SU-DHL-6 (cell line): ENCODE measurements around the gene SLC26A6.

ENCODE experiments used
- H2AFZ ChIP-seq: fragments of 200-600 bp; sonication (generic); 2 replicates; pipeline ENCODE4 v1.6.1; 2014; ENCODE audit warnings: low read depth, mild to moderate bottlenecking, moderate library complexity, mixed read lengths, antibody characterized with exemption, low read length; ENCODE audit not compliant: severe bottlenecking
- H3F3A ChIP-seq: fragments of 200-600 bp; shearing (Covaris generic); 2 replicates; pipeline ENCODE4 v1.6.0; 2016; ENCODE audit warnings: antibody characterized with exemption, mild to moderate bottlenecking; ENCODE audit not compliant: insufficient read depth
- H3K27ac ChIP-seq: fragments of 200-600 bp; sonication (generic); 2 replicates; pipeline ENCODE4 v1.5.1; 2016; ENCODE audit warnings: low read depth, mild to moderate bottlenecking, low read length, moderate library complexity, mixed read lengths
- H3K27me3 ChIP-seq: fragments of 200-600 bp; sonication (generic), shearing (Covaris generic); 2 replicates; pipeline ENCODE4 v1.6.0; 2014; ENCODE audit warnings: mild to moderate bottlenecking, low read length
- H3K36me3 ChIP-seq: fragments of 200-600 bp; sonication (generic); 2 replicates; pipeline ENCODE4 v1.6.1; 2014; ENCODE audit warnings: mild to moderate bottlenecking, low read length, mixed read lengths
- H3K4me2 ChIP-seq: fragments of 300-600, 200-600 bp; shearing (Covaris generic), sonication (generic); 2 replicates; pipeline ENCODE4 v1.6.0; 2014; ENCODE audit warnings: low read length, low read depth, mild to moderate bottlenecking; ENCODE audit not compliant: poor library complexity, severe bottlenecking
- H3K4me3 ChIP-seq: fragments of 200-600 bp; sonication (generic); 2 replicates; pipeline ENCODE4 v1.5.1; 2014; ENCODE audit warnings: antibody characterized with exemption, low read length, mild to moderate bottlenecking, mixed read lengths; ENCODE audit not compliant: insufficient read depth, poor library complexity, severe bottlenecking
- H3K79me2 ChIP-seq: fragments of 200-600 bp; sonication (generic); 2 replicates; pipeline ENCODE4 v1.6.1; 2014; ENCODE audit warnings: mild to moderate bottlenecking, low read length, moderate library complexity; ENCODE audit not compliant: insufficient read depth
- H3K9ac ChIP-seq: fragments of 200-600 bp; sonication (generic); 2 replicates; pipeline ENCODE4 v1.7.0; 2014; ENCODE audit warnings: mild to moderate bottlenecking, low read length
- H3K9me2 ChIP-seq: fragments of 200-600 bp; sonication (generic); replicated peaks from 2 replicates; pipeline ENCODE4 v1.6.1; 2014; ENCODE audit warnings: low read length; ENCODE audit not compliant: insufficient read depth
- H3K9me3 ChIP-seq: fragments of 200-600 bp; sonication (generic); 2 replicates; pipeline ENCODE4 v1.6.1; 2014; ENCODE audit warnings: low read length, mixed read lengths; ENCODE audit not compliant: insufficient read depth
- H4K20me1 ChIP-seq: fragments of 200-600 bp; sonication (generic); 2 replicates; pipeline ENCODE4 v1.6.1; 2014; ENCODE audit warnings: low read depth, mild to moderate bottlenecking, antibody characterized with exemption, low read length, moderate library complexity, mixed read lengths
- EZH2phosphoT487 ChIP-seq: fragments of 200-600 bp; sonication (generic), shearing (Covaris generic); conservative IDR thresholded peaks from 2 replicates; pipeline ENCODE4 v1.6.1; 2018; ENCODE audit warnings: mild to moderate bottlenecking, antibody characterized with exemption, low read length, moderate library complexity, mixed read lengths
- TF ChIP-seq, protein P1 (sequence below): fragments of 200-600 bp; sonication (generic); IDR thresholded peaks from one replicate; pipeline ENCODE4 v1.5.1; 2017; ENCODE audit warnings: antibody characterized with exemption, mild to moderate bottlenecking, low read length, moderate library complexity; ENCODE audit not compliant: insufficient read depth, poor library complexity, severe bottlenecking

SLC26A6 gene

DNA sequence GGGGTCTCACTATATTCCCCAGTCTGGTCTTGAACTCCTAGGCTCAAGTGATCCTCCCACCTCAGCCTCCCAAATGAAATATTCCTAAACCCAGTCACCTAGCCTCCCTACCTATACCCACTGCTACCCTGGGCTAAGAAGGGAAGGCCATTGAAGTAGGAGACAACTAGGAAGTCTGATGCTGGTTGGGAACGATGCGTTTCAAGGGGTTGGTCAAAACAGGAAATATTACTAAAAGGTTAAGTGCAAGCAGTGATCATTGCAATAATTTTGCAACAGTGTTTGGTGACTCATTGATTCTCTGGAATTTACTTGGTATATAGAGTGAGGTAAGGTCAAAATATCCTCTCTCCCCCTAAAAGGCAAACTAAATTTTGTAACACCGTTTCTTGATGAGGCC lies 21.2 kb downstream of the SLC26A6 start:
- H4K20me1 ChIP-seq, result no peaks in the 10 kb centered on the region
- no peak overlapping the region for H3K4me2 ChIP-seq
- peaks cover 2% of the 10 kb centered on the region; the same call in 1 of the 2 replicates for H3K79me2 ChIP-seq
- H3K9ac ChIP-seq, result no peak overlapping the region
- TF ChIP-seq, protein P1, sequence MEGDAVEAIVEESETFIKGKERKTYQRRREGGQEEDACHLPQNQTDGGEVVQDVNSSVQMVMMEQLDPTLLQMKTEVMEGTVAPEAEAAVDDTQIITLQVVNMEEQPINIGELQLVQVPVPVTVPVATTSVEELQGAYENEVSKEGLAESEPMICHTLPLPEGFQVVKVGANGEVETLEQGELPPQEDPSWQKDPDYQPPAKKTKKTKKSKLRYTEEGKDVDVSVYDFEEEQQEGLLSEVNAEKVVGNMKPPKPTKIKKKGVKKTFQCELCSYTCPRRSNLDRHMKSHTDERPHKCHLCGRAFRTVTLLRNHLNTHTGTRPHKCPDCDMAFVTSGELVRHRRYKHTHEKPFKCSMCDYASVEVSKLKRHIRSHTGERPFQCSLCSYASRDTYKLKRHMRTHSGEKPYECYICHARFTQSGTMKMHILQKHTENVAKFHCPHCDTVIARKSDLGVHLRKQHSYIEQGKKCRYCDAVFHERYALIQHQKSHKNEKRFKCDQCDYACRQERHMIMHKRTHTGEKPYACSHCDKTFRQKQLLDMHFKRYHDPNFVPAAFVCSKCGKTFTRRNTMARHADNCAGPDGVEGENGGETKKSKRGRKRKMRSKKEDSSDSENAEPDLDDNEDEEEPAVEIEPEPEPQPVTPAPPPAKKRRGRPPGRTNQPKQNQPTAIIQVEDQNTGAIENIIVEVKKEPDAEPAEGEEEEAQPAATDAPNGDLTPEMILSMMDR, result no peak
- H3K27me3 ChIP-seq, result no peaks in the 10 kb centered on the region
- peaks cover 11% of the 10 kb centered on the region; the same call in 1 of the 2 replicates for H3K9me3 ChIP-seq
- no peak overlapping the region for H2AFZ ChIP-seq
- no peaks in the 10 kb centered on the region for H3K9me2 ChIP-seq
- H3K4me3 ChIP-seq, result no peak overlapping the region
- H3K27ac ChIP-seq, result no peak overlapping the region
- no peaks in the 10 kb centered on the region for H3F3A ChIP-seq
- no peaks in the 10 kb centered on the region for H3K36me3 ChIP-seq

DNA sequence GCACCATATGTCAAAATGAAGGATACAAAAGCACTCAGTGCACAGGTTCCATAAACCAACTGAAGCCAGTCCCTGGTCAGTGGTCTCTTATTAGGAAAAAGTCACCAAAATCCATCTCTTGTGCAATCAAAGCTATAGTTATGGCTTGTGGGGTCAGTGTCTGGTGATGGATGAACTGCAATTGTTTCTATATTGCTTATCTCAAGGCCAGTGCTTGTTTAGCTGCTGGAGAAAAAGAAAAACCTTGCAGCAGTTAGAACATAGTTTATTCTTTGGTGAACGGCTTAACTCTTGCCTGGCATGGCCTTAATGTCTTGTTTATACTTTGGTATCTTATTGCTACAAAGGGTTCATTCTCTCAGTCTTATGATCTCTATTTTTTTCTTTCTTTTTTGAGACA lies 23.0 kb downstream of the SLC26A6 start:
- Histone ChIP-seq H3F3A (no peaks in the 10 kb centered on the region), H3K27me3 (no peaks in the 10 kb centered on the region)

DNA sequence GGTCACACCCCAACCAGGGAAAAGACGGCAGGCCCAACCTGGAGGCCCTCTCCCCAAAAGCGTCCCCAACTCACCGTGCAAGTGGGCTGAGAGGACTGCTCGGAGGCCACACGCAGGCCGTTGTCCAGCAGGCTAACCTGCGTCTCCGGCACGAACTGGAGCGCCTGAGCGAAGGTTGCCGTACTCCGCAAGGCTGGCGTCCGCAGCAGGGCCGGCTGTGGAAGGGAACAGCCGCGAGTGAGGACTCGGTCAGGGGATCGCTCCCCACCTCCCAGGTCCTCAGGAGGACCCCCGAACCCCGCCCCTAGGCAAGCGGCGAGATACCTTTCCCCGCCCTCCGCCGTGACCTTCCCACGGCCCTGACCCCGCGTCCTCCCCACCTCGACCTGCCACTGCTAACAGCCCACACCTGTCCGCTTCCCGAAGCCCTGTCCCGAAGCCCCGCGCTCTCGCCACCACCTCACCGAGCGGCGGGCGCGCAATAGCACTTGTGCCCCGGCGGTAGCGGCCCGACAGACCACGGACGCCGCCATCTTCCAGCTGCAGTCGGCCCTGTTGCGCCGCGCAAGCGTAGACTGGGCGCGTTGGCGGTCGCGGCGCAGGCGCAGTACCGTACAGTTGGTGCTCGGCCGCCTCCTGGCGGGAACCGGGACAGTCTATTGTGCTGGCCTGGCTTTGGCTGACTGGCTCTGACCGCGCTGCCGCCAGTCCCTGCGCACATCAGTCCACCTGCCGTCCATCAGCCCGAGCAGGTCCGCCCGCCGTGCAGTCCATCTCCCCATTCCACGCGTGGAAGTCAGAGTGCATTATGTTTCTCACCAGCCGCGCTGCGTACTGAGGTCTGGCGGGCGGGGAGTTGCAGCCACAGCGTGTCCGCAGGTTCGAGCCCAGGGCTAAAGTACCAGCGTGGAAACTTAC lies 25.9 kb downstream of the SLC26A6 start, which contains the start of gene UQCRC1:
Gene UQCRC1 (minus strand): TSS at position 559 of the 918 bp plus-strand sequence. CDS start 26 bp downstream, at position 533.
- Histone ChIP-seq H3K4me2 (peak within 1 kb of the TSS; percentile 85), H3K9me2 (no peaks in the 10 kb centered on the region), H3K27ac (peak within 1 kb of the TSS; percentile 42), H3F3A (no peaks in the 10 kb centered on the region), H2AFZ (peak within 1 kb of the TSS; percentile 96), H3K27me3 (no peaks in the 10 kb centered on the region), H3K9me3 (no peaks in the 10 kb centered on the region), H4K20me1 (no peaks in the 10 kb centered on the region), H3K79me2 (peaks cover 18% of the 10 kb centered on the region), H3K36me3 (no peaks in the 10 kb centered on the region; the same call in 1 of the 2 replicates), H3K9ac (peak within 1 kb of the TSS; percentile 83), H3K4me3 (peak within 1 kb of the TSS; percentile 80)
- TF ChIP-seq EZH2phosphoT487, result no peak
- TF ChIP-seq, protein P1, result no peak

More for the DNA sequence above, 23.0 kb downstream of the SLC26A6 start:
- no peaks in the 10 kb centered on the region for H4K20me1 ChIP-seq
- no peak overlapping the region for H3K9ac ChIP-seq
- TF ChIP-seq, protein P1, result no peak
- TF ChIP-seq EZH2phosphoT487, result no peak
- peaks cover 4% of the 10 kb centered on the region; the same call in 1 of the 2 replicates for H3K9me3 ChIP-seq
- H3K9me2 ChIP-seq, result no peaks in the 10 kb centered on the region
- H3K4me3 ChIP-seq, result no peak overlapping the region
- H3K79me2 ChIP-seq, result peaks cover 18% of the 10 kb centered on the region
- H2AFZ ChIP-seq, result no peak overlapping the region
- no peak overlapping the region for H3K4me2 ChIP-seq
- H3K36me3 ChIP-seq, result no peaks in the 10 kb centered on the region
- H3K27ac ChIP-seq, result no peak overlapping the region
